Keratinocyte (primary cell): ENCODE measurements around the gene MARCHF9. TPM values are rescaled to one million over a fixed set of nuclear protein-coding genes. Genes with fewer than 3 reads are reported as not detected.

ENCODE experiments used
- DNase-seq: peaks from one replicate; pipeline ENCODE4 v3.0.0-alpha.2; 2011; ENCODE audit warnings: low read depth, missing footprints, low spot score
- FAIRE-seq: peaks from 2 replicates; lab custom pipeline; 2011; peaks lifted over from hg19 to GRCh38; lab: Jason Lieb, UNC
- H2AFZ ChIP-seq: 2 replicates; pipeline ENCODE4 v1.6.0; 2012; ENCODE audit warnings: low read length, control low read depth, inconsistent platforms; ENCODE audit not compliant: control insufficient read depth
- H3K27ac ChIP-seq: 2 replicates; pipeline ENCODE4 v1.5.1; 2011; ENCODE audit warnings: low read length; ENCODE audit not compliant: control insufficient read depth, insufficient read depth
- H3K27me3 ChIP-seq: 3 replicates; pipeline ENCODE4 v1.6.0; 2011; ENCODE audit warnings: low read length; ENCODE audit not compliant: control insufficient read depth, insufficient read depth; ENCODE audit errors: extremely low read depth
- H3K36me3 ChIP-seq, 2 experiments: 2 replicates in 1 of 2; 3 replicates in 1 of 2; pipeline ENCODE4 v1.5.1; 2011; ENCODE audit warnings: low read length in 2 of 2, mild to moderate bottlenecking in 1 of 2; ENCODE audit not compliant: control insufficient read depth in 2 of 2, insufficient read depth in 2 of 2; ENCODE audit errors: extremely low read depth in 1 of 2
- H3K4me1 ChIP-seq: 3 replicates; pipeline ENCODE4 v1.5.1; 2011; ENCODE audit warnings: low read length; ENCODE audit not compliant: control insufficient read depth, insufficient read depth; ENCODE audit errors: extremely low read depth
- H3K4me2 ChIP-seq: 3 replicates; pipeline ENCODE4 v1.6.0; 2011; ENCODE audit warnings: low read depth, low read length; ENCODE audit not compliant: control insufficient read depth, insufficient read depth; ENCODE audit errors: extremely low read depth
- H3K4me3 ChIP-seq, 3 experiments: fragments of 200-600 bp in 1 of 3; sonication (generic) in 1 of 3; 2 replicates in 2 of 3; 3 replicates in 1 of 3; pipeline ENCODE4 v1.5.1; 2011 to 2016; ENCODE audit warnings: low read length in 3 of 3, mild to moderate bottlenecking in 3 of 3, control low read depth in 2 of 3, inconsistent platforms in 1 of 3, low read depth in 1 of 3, mixed read lengths in 1 of 3, mixed run types in 1 of 3, moderate library complexity in 1 of 3; ENCODE audit not compliant: control insufficient read depth in 2 of 3, insufficient read depth in 2 of 3; ENCODE audit errors: extremely low read depth in 1 of 3
- H3K79me2 ChIP-seq: 2 replicates; pipeline ENCODE4 v1.6.0; 2012; ENCODE audit warnings: low read length; ENCODE audit not compliant: control insufficient read depth, insufficient read depth
- H3K9ac ChIP-seq: 3 replicates; pipeline ENCODE4 v1.6.0; 2011; ENCODE audit warnings: low read length; ENCODE audit not compliant: control insufficient read depth, insufficient read depth; ENCODE audit errors: extremely low read depth
- H3K9me1 ChIP-seq: 3 replicates; pipeline ENCODE4 v1.6.0; 2011; ENCODE audit warnings: low read length; ENCODE audit not compliant: control insufficient read depth, insufficient read depth; ENCODE audit errors: extremely low read depth
- H3K9me3 ChIP-seq: 2 replicates; pipeline ENCODE4 v1.5.1; 2012; ENCODE audit warnings: low read depth, low read length; ENCODE audit not compliant: control insufficient read depth
- H4K20me1 ChIP-seq: 3 replicates; pipeline ENCODE4 v1.6.0; 2011; ENCODE audit warnings: low read length; ENCODE audit not compliant: control insufficient read depth, insufficient read depth; ENCODE audit errors: extremely low read depth
- EZH2 ChIP-seq: IDR thresholded peaks from one replicate; pipeline ENCODE4 v1.6.1; 2012; ENCODE audit warnings: inconsistent platforms, mild to moderate bottlenecking, low read length, moderate library complexity
- dilution Hi-C: fragments of 300-500 bp; cut with MboI; formaldehyde crosslinking; loops from one replicate; pipeline ENCODE4 v1.7.0; 2020; ENCODE audit warnings: low sequenced_read_pairs; ENCODE audit not compliant: extremely low pct_ligation_motif_present
- polyA plus RNA-seq, 5 experiments: library from polyadenylated mRNA; depleted of rRNA in 3 of 5; stranded (reverse) in 3 of 5; stranded (forward) in 1 of 5; unstranded in 1 of 5; fragments of >200 nt; gene quantifications; 1 replicate in 1 of 5; 2 replicates in 3 of 5; 3 replicates in 1 of 5; pipeline versions ENCODE4 v1.2.1 to v1.2.3, GENCODE V29; 2011 to 2012; ENCODE audit warnings: missing spikeins in 2 of 5, low read depth in 1 of 5, low replicate concordance in 1 of 5
- TF ChIP-seq, protein P1 (sequence below), 3 experiments: IDR thresholded peaks in 1 of 3; conservative IDR thresholded peaks in 1 of 3; optimal IDR thresholded peaks in 1 of 3; 2 replicates in 2 of 3; 3 replicates in 1 of 3; pipeline versions ENCODE3 to v1.5.1; 2011; ENCODE audit warnings: low read length in 3 of 3, mild to moderate bottlenecking in 3 of 3, moderate library complexity in 2 of 3, control low read depth in 1 of 3, inconsistent platforms in 1 of 3; ENCODE audit not compliant: insufficient read depth in 2 of 3; ENCODE audit errors: extremely low read depth in 1 of 3

Gene MARCHF9
- polyA plus RNA-seq, 1 donor (not counting 4 experiments of a cell fraction or from before 2014, with no cell fraction given), result 10.9 TPM

DNA sequence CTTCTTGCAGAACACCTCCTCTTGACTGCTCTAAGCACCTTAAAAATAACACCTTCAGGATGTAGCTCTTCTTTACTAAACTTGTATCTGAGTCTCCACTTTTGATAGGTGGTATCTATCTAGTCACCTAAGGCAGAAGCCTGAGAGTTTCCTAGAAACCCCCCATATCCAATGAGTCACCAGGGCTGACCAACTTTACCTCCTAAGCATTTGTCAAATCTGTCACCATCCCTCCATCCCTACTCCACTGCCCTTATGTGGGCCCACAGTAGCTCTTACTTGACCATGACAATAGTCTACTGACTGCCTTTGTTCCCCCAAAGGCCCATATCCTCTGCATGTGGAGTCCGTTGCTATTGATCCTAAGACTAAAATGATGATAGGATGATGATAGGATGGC lies 47.7 kb downstream of the MARCHF9 start:
- Histone ChIP-seq H3K36me3 (peaks cover 6 to 22% of the 10 kb centered on the region in 2 experiments), H3K27me3 (no peaks in the 10 kb centered on the region), H3K4me2 (no peak overlapping the region), H3K79me2 (no peaks in the 10 kb centered on the region), H3K4me3 (no peak overlapping the region), H3K9me3 (no peaks in the 10 kb centered on the region), H3K4me1 (no peaks in the 10 kb centered on the region), H3K9ac (no peak overlapping the region), H3K27ac (no peak overlapping the region), H3K9me1 (no peaks in the 10 kb centered on the region), H2AFZ (no peak overlapping the region), H4K20me1 (no peaks in the 10 kb centered on the region)
- dilution Hi-C loops, result no loop called here
- no peak for DNase-seq
- no peak for FAIRE-seq
- TF ChIP-seq EZH2, result no peak
- TF ChIP-seq, protein P1, sequence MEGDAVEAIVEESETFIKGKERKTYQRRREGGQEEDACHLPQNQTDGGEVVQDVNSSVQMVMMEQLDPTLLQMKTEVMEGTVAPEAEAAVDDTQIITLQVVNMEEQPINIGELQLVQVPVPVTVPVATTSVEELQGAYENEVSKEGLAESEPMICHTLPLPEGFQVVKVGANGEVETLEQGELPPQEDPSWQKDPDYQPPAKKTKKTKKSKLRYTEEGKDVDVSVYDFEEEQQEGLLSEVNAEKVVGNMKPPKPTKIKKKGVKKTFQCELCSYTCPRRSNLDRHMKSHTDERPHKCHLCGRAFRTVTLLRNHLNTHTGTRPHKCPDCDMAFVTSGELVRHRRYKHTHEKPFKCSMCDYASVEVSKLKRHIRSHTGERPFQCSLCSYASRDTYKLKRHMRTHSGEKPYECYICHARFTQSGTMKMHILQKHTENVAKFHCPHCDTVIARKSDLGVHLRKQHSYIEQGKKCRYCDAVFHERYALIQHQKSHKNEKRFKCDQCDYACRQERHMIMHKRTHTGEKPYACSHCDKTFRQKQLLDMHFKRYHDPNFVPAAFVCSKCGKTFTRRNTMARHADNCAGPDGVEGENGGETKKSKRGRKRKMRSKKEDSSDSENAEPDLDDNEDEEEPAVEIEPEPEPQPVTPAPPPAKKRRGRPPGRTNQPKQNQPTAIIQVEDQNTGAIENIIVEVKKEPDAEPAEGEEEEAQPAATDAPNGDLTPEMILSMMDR (optimal IDR thresholded peaks at IDR 0.05 in 1 of 3, IDR thresholded peaks at IDR 0.05 in 1 of 3, conservative IDR thresholded peaks at IDR 0.05 in 1 of 3; ENCODE audit: extremely low read depth in 1 of 3, insufficient read depth in 2 of 3, low read length in 3 of 3), result no peak

DNA sequence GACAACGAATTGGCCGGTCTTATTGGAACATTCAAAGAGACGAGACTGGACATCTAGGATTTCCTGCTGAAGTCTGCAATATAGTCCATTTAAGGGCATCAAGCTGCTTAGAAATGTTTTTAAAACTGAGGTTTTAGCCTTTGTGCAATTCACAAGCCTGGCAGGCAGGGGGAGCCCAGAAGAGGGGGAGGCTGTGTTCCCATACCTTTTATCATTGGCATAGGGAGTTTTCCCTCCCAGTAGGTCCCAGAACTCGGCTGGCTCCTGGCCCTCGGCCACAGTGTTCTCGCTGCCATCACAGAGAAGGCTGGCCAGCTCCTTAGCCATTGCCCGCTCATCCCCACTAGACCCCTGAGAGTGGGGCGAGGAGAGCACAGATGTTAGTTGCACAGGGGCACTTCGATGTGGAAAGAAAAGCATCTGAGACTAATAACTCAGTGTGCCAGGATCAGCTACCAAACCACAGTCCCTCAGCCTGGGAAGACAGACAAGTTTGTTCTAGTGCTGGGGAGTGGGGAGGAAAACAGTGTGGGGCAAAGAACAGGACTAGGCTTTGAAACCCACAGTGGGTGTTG lies 48.5 kb downstream of the MARCHF9 start:
- no peaks in the 10 kb centered on the region for H3K79me2 ChIP-seq
- no peak overlapping the region for H3K4me2 ChIP-seq
- H3K9me1 ChIP-seq, result no peaks in the 10 kb centered on the region
- H3K27me3 ChIP-seq, result no peaks in the 10 kb centered on the region
- H4K20me1 ChIP-seq, result no peaks in the 10 kb centered on the region
- H3K4me3 ChIP-seq, result no peak overlapping the region
- H3K4me1 ChIP-seq, result no peaks in the 10 kb centered on the region
- no peak overlapping the region for H3K27ac ChIP-seq
- TF ChIP-seq, protein P1 (optimal IDR thresholded peaks at IDR 0.05 in 1 of 3, IDR thresholded peaks at IDR 0.05 in 1 of 3, conservative IDR thresholded peaks at IDR 0.05 in 1 of 3; ENCODE audit: extremely low read depth in 1 of 3, insufficient read depth in 2 of 3, low read length in 3 of 3), result peak; percentile 74 to 90 (median 87)
- TF ChIP-seq EZH2, result no peak
- H3K9me3 ChIP-seq, result no peaks in the 10 kb centered on the region
- peaks cover 3 to 27% of the 10 kb centered on the region in 2 experiments for H3K36me3 ChIP-seq
- peak overlapping the region; percentile 43 for H2AFZ ChIP-seq
- no peak overlapping the region for H3K9ac ChIP-seq
- DNase-seq (no peak), FAIRE-seq (peak; percentile 39)
- dilution Hi-C loops, result no loop called here
